ENCODE data around the gene DNAJC11.

DNA sequence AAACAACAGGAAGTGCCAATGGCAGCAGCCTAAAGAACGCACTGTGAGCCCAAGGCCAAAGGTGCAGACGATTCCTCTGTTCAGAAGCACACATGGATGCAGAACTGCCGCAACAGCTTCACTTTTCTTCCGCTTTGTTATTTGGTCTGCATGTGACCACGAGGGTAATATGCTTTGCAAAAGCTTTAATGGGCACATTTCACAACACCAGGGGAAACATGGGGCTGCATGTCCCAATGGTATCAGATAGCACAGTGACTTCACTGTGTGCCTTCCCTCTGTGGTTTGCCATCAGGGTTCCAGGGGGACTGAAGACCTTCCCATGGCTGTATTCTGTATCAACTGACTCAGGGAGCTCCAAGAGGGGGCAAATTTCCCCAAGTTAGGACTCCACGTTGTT is 48.6 kb downstream of the DNAJC11 start:
- TF ChIP-seq, protein P1, sequence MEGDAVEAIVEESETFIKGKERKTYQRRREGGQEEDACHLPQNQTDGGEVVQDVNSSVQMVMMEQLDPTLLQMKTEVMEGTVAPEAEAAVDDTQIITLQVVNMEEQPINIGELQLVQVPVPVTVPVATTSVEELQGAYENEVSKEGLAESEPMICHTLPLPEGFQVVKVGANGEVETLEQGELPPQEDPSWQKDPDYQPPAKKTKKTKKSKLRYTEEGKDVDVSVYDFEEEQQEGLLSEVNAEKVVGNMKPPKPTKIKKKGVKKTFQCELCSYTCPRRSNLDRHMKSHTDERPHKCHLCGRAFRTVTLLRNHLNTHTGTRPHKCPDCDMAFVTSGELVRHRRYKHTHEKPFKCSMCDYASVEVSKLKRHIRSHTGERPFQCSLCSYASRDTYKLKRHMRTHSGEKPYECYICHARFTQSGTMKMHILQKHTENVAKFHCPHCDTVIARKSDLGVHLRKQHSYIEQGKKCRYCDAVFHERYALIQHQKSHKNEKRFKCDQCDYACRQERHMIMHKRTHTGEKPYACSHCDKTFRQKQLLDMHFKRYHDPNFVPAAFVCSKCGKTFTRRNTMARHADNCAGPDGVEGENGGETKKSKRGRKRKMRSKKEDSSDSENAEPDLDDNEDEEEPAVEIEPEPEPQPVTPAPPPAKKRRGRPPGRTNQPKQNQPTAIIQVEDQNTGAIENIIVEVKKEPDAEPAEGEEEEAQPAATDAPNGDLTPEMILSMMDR (IDR thresholded peaks at IDR 0.05), result no peak
- TF ChIP-seq TP53 (CRISPR knock-in tag; IDR thresholded peaks at IDR 0.05), result no peak
- TF ChIP-seq ZNF263 (CRISPR knock-in tag; IDR thresholded peaks at IDR 0.05; ENCODE audit: low read depth), result no peak
- TF ChIP-seq, protein P2, sequence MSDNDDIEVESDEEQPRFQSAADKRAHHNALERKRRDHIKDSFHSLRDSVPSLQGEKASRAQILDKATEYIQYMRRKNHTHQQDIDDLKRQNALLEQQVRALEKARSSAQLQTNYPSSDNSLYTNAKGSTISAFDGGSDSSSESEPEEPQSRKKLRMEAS (CRISPR knock-in tag; IDR thresholded peaks at IDR 0.05), result no peak
- TF ChIP-seq SP1 (CRISPR knock-in tag; conservative IDR thresholded peaks at IDR 0.05), result no peak
- TF ChIP-seq, protein P3, sequence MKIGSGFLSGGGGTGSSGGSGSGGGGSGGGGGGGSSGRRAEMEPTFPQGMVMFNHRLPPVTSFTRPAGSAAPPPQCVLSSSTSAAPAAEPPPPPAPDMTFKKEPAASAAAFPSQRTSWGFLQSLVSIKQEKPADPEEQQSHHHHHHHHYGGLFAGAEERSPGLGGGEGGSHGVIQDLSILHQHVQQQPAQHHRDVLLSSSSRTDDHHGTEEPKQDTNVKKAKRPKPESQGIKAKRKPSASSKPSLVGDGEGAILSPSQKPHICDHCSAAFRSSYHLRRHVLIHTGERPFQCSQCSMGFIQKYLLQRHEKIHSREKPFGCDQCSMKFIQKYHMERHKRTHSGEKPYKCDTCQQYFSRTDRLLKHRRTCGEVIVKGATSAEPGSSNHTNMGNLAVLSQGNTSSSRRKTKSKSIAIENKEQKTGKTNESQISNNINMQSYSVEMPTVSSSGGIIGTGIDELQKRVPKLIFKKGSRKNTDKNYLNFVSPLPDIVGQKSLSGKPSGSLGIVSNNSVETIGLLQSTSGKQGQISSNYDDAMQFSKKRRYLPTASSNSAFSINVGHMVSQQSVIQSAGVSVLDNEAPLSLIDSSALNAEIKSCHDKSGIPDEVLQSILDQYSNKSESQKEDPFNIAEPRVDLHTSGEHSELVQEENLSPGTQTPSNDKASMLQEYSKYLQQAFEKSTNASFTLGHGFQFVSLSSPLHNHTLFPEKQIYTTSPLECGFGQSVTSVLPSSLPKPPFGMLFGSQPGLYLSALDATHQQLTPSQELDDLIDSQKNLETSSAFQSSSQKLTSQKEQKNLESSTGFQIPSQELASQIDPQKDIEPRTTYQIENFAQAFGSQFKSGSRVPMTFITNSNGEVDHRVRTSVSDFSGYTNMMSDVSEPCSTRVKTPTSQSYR (CRISPR knock-in tag; IDR thresholded peaks at IDR 0.05), result no peak
- TF ChIP-seq, protein P4, sequence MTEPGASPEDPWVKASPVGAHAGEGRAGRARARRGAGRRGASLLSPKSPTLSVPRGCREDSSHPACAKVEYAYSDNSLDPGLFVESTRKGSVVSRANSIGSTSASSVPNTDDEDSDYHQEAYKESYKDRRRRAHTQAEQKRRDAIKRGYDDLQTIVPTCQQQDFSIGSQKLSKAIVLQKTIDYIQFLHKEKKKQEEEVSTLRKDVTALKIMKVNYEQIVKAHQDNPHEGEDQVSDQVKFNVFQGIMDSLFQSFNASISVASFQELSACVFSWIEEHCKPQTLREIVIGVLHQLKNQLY (CRISPR knock-in tag; IDR thresholded peaks at IDR 0.05), result no peak
- TF ChIP-seq HMGA2 (CRISPR knock-in tag; IDR thresholded peaks at IDR 0.05), result no peak
- TF ChIP-seq CREB1 (CRISPR knock-in tag; IDR thresholded peaks at IDR 0.05), result no peak

Measured in WTC11 (cell line).